ENCODE data around the gene SREBF2.

DNA sequence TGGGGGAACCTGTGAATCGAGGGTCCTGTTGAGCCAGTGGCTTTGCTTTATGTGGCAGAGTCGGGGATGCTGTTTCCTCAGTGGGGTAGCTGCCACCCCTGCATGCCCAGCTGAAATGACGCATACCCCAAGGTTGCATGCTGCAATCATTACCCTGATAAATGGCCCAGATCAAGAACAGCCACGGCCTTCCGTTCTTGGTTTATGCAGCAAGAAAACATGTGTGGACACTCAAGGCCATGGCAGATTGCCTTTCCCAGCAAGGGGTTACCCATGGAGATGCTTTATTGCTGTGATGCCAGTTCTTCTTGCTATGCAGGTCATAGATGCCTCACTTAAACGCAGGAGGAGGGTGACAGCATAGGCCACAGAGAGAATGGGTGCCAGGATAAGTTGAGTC, 14.3 kb upstream of the SREBF2 start:
- TF ChIP-seq, protein P1, sequence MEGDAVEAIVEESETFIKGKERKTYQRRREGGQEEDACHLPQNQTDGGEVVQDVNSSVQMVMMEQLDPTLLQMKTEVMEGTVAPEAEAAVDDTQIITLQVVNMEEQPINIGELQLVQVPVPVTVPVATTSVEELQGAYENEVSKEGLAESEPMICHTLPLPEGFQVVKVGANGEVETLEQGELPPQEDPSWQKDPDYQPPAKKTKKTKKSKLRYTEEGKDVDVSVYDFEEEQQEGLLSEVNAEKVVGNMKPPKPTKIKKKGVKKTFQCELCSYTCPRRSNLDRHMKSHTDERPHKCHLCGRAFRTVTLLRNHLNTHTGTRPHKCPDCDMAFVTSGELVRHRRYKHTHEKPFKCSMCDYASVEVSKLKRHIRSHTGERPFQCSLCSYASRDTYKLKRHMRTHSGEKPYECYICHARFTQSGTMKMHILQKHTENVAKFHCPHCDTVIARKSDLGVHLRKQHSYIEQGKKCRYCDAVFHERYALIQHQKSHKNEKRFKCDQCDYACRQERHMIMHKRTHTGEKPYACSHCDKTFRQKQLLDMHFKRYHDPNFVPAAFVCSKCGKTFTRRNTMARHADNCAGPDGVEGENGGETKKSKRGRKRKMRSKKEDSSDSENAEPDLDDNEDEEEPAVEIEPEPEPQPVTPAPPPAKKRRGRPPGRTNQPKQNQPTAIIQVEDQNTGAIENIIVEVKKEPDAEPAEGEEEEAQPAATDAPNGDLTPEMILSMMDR (IDR thresholded peaks at IDR 0.05) = no peak
- TF ChIP-seq POLR2AphosphoS5 (IDR thresholded peaks at IDR 0.05) = no peak
- no peak for TF ChIP-seq POLR2A (IDR thresholded peaks at IDR 0.05)
